Subcutaneous abdominal adipose tissue (tissue), 5 donors: ENCODE data around the gene RBM14.
"Not testable (repeated sequence)": the region's sequence is repeated elsewhere in the genome, so short reads cannot be mapped to it uniquely, and the experiment has no call there.

Experiments used
- H3K27ac ChIP-seq: one replicate; pipeline ENCODE4 v1.7.0; 2013; ENCODE audit warnings: low read depth, mild to moderate bottlenecking, inconsistent platforms, low read length, moderate library complexity
- H3K27me3 ChIP-seq, 5 donors: one replicate each; pipeline ENCODE4 v1.7.0; 2013; ENCODE audit warnings: low read length in 5 of 5, inconsistent platforms in 1 of 5; ENCODE audit not compliant: control insufficient read depth in 5 of 5, insufficient read depth in 4 of 5
- H3K36me3 ChIP-seq, 5 donors: one replicate each; pipeline ENCODE4 v1.7.0; 2013; ENCODE audit warnings: low read length in 5 of 5; ENCODE audit not compliant: control insufficient read depth in 5 of 5, insufficient read depth in 5 of 5
- H3K4me1 ChIP-seq, 5 donors: one replicate each; pipeline ENCODE4 v1.7.0; 2013; ENCODE audit warnings: low read length in 5 of 5, mild to moderate bottlenecking in 3 of 5, moderate library complexity in 1 of 5; ENCODE audit not compliant: control insufficient read depth in 5 of 5, insufficient read depth in 5 of 5
- H3K4me3 ChIP-seq, 5 donors: one replicate each; pipeline ENCODE4 v1.7.0; 2013; ENCODE audit warnings: low read length in 5 of 5, low read depth in 1 of 5
- H3K9ac ChIP-seq, 5 donors: one replicate each; pipeline ENCODE4 v1.7.0; 2013; ENCODE audit warnings: low read length in 5 of 5, mild to moderate bottlenecking in 4 of 5, moderate library complexity in 3 of 5
- H3K9me3 ChIP-seq, 5 donors: one replicate each; pipeline ENCODE4 v1.7.0; 2013; ENCODE audit warnings: low read length in 5 of 5; ENCODE audit not compliant: control insufficient read depth in 5 of 5
- donor health status: healthy.
- donor health status: healthy.
- donor health status: healthy.
- donor health status: healthy.
- donor health status: healthy.

RBM14 gene

GRCh38 chr11:66629356-66629755, 12.9 kb downstream of the RBM14 start:
- no peaks in the 10 kb centered on the region for H3K27me3 ChIP-seq
- no peak overlapping the region for H3K4me3 ChIP-seq
- H3K27ac ChIP-seq: no peak overlapping the region
- no peaks in the 10 kb centered on the region for H3K9me3 ChIP-seq
- H3K36me3 ChIP-seq: peaks cover 10 to 67% (median 57%) of the 10 kb centered on the region in 5 donors
- H3K9ac ChIP-seq: no peak overlapping the region
- peaks cover 0 to 36% (median 24%) of the 10 kb centered on the region in 5 donors for H3K4me1 ChIP-seq

GRCh38 chr11:66631883-66632282, 15.5 kb downstream of the RBM14 start:
- no peaks in the 10 kb centered on the region for H3K9me3 ChIP-seq
- H3K27me3 ChIP-seq: no peaks in the 10 kb centered on the region
- H3K27ac ChIP-seq: no peak overlapping the region
- peaks cover 0 to 14% (median 7%) of the 10 kb centered on the region in 5 donors for H3K4me1 ChIP-seq
- no peak overlapping the region for H3K4me3 ChIP-seq
- no peak overlapping the region for H3K9ac ChIP-seq
- H3K36me3 ChIP-seq: peaks cover 10 to 46% (median 32%) of the 10 kb centered on the region in 5 donors

- Histone ChIP-seq H3K4me1 (peaks cover 0 to 14% (median 12%) of the 10 kb centered on the region in 5 donors), H3K36me3 (peaks cover 10 to 35% (median 22%) of the 10 kb centered on the region in 5 donors), H3K9me3 (no peaks in the 10 kb centered on the region), H3K27me3 (no peaks in the 10 kb centered on the region), H3K4me3 (no peak overlapping the region), H3K9ac (no peak overlapping the region), H3K27ac (no peak overlapping the region)
Observed at GRCh38 chr11:66632952-66633351, 16.5 kb downstream of the RBM14 start.

- peaks cover 9 to 41% (median 40%) of the 10 kb centered on the region in 5 donors for H3K4me1 ChIP-seq
- no peaks in the 10 kb centered on the region for H3K27me3 ChIP-seq
- no peak overlapping the region for H3K9ac ChIP-seq
- no peak overlapping the region for H3K4me3 ChIP-seq
- no peaks in the 10 kb centered on the region for H3K9me3 ChIP-seq
- no peak overlapping the region for H3K27ac ChIP-seq
- H3K36me3 ChIP-seq: peaks cover 7 to 19% (median 18%) of the 10 kb centered on the region in 5 donors
Observed at GRCh38 chr11:66636411-66636810, 20.0 kb downstream of the RBM14 start.

GRCh38 chr11:66637557-66638176, 21.2 kb downstream of the RBM14 start:
- no peaks in the 10 kb centered on the region for H3K9me3 ChIP-seq
- H3K36me3 ChIP-seq: peaks cover 7 to 28% (median 23%) of the 10 kb centered on the region in 5 donors
- peak overlapping the region; percentile 10 to 74 (median 64) for H3K9ac ChIP-seq
- peaks cover 13 to 47% (median 45%) of the 10 kb centered on the region in 5 donors for H3K4me1 ChIP-seq
- no peaks in the 10 kb centered on the region for H3K27me3 ChIP-seq
- H3K27ac ChIP-seq: peak overlapping the region; percentile 81
- peak overlapping the region; percentile 74 to 98 (median 94) for H3K4me3 ChIP-seq

- H3K27ac ChIP-seq: peak within 1 kb of the TSS; percentile 97
- H3K9ac ChIP-seq: peak within 1 kb of the TSS; percentile 75 to 99 (median 94)
- H3K36me3 ChIP-seq: peaks cover 7 to 33% (median 24%) of the 10 kb centered on the region in 5 donors
- H3K4me1 ChIP-seq: peaks cover 13 to 54% (median 53%) of the 10 kb centered on the region in 5 donors
- no peaks in the 10 kb centered on the region for H3K9me3 ChIP-seq
- no peaks in the 10 kb centered on the region for H3K27me3 ChIP-seq
- peak within 1 kb of the TSS; percentile 86 to 98 (median 94) for H3K4me3 ChIP-seq
Observed at GRCh38 chr11:66638177-66639065, 22.0 kb downstream of the RBM14 start, which contains the start of gene RBM4. TSS of gene RBM4 (plus strand) at chr11:66638703. CDS start at chr11:66639712, 1,009 bp downstream.

GRCh38 chr11:66639066-66639813, 22.8 kb downstream of the RBM14 start:
- Histone ChIP-seq H3K9me3 (no peaks in the 10 kb centered on the region), H3K4me3 (peak overlapping the region; percentile 86 to 98 (median 94)), H3K4me1 (peaks cover 14 to 62% (median 61%) of the 10 kb centered on the region in 5 donors), H3K36me3 (peaks cover 9 to 39% (median 30%) of the 10 kb centered on the region in 5 donors), H3K9ac (peak overlapping the region; percentile 75 to 99 (median 94)), H3K27me3 (no peaks in the 10 kb centered on the region), H3K27ac (peak overlapping the region; percentile 97)

- not testable (repeated sequence) for H3K9me3 ChIP-seq, H3K27me3 ChIP-seq
- Histone ChIP-seq H3K36me3 (peaks cover 16 to 45% (median 35%) of the 10 kb centered on the region in 5 donors), H3K9ac (peak overlapping the region in 1 of 5 donors; percentile 97), H3K4me3 (peak overlapping the region; percentile 86 to 98 (median 94)), H3K27ac (peak overlapping the region; percentile 97), H3K4me1 (peaks cover 14 to 69% (median 67%) of the 10 kb centered on the region in 5 donors)
Observed at GRCh38 chr11:66639814-66640340, 23.4 kb downstream of the RBM14 start.

- Histone ChIP-seq H3K27ac (no peak overlapping the region), H3K4me1 (peaks cover 17 to 83% (median 77%) of the 10 kb centered on the region in 5 donors), H3K4me3 (peak overlapping the region; percentile 34 to 98 (median 41)), H3K27me3 (no peaks in the 10 kb centered on the region), H3K9ac (peak overlapping the region in 2 of 5 donors; percentile 65 to 73), H3K9me3 (no peaks in the 10 kb centered on the region), H3K36me3 (peaks cover 29 to 62% (median 50%) of the 10 kb centered on the region in 5 donors)
Observed at GRCh38 chr11:66641834-66642233, 25.4 kb downstream of the RBM14 start.
